HFFc6 (cell line): ENCODE data around the gene PSTPIP1. TPM values are rescaled to one million over a fixed set of nuclear protein-coding genes. Genes with fewer than 3 reads are reported as not detected.

Experiments
- DNase-seq: peaks from one replicate; pipeline ENCODE4 v3.0.0-alpha.2; 2018
- H3K27ac Mint-ChIP-seq: 2 replicates; pipeline ENCODE4 v1.8.0; 2020; ENCODE audit warnings: mild to moderate bottlenecking, mixed read lengths
- H3K27me3 Mint-ChIP-seq: 2 replicates; pipeline ENCODE4 v1.8.0; 2021; ENCODE audit warnings: mild to moderate bottlenecking, moderate library complexity, mixed read lengths; ENCODE audit not compliant: insufficient read depth
- H3K36me3 Mint-ChIP-seq: 2 replicates; pipeline ENCODE4 v1.8.0; 2021; ENCODE audit warnings: low read depth, mixed read lengths
- H3K4me1 Mint-ChIP-seq: 2 replicates; pipeline ENCODE4 v1.8.0; 2020; ENCODE audit warnings: low read depth, mixed read lengths
- H3K4me3 Mint-ChIP-seq: 2 replicates; pipeline ENCODE4 v1.8.0; 2020; ENCODE audit warnings: mild to moderate bottlenecking, moderate library complexity, mixed read lengths
- H3K9me3 Mint-ChIP-seq: 2 replicates; pipeline ENCODE4 v1.8.0; 2020; ENCODE audit warnings: mild to moderate bottlenecking, mixed read lengths
- total RNA-seq, 6 experiments: library from RNA; stranded (reverse); fragmentation: NEBNext Ultra II Directional; extraction: Animal tissue kit (Norgen Biotek cat#: 25700); gene quantifications; 2 replicates in 1 of 6; 3 replicates in 5 of 6; pipeline ENCODE4 v1.2.3, GENCODE V29; 2021
- TF ChIP-seq, protein P1 (sequence below): fragments of 200-600 bp; sonication (generic); IDR thresholded peaks from 2 replicates; pipeline ENCODE4 v1.5.0; 2021; ENCODE audit warnings: antibody characterized with exemption, mild to moderate bottlenecking

Gene PSTPIP1
- total RNA-seq, 6 experiments from 2014 or later = 0.16 to 0.38 TPM; not detected in 4

GRCh38 chr15:76967067-76967466, 27.9 kb upstream of the PSTPIP1 start:
- TF ChIP-seq, protein P1, sequence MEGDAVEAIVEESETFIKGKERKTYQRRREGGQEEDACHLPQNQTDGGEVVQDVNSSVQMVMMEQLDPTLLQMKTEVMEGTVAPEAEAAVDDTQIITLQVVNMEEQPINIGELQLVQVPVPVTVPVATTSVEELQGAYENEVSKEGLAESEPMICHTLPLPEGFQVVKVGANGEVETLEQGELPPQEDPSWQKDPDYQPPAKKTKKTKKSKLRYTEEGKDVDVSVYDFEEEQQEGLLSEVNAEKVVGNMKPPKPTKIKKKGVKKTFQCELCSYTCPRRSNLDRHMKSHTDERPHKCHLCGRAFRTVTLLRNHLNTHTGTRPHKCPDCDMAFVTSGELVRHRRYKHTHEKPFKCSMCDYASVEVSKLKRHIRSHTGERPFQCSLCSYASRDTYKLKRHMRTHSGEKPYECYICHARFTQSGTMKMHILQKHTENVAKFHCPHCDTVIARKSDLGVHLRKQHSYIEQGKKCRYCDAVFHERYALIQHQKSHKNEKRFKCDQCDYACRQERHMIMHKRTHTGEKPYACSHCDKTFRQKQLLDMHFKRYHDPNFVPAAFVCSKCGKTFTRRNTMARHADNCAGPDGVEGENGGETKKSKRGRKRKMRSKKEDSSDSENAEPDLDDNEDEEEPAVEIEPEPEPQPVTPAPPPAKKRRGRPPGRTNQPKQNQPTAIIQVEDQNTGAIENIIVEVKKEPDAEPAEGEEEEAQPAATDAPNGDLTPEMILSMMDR = no peak
- DNase-seq = no peak
- Mint-ChIP-seq H3K36me3 (no peaks in the 10 kb centered on the region), H3K4me3 (no peak overlapping the region), H3K27ac (no peak overlapping the region), H3K9me3 (no peaks in the 10 kb centered on the region), H3K4me1 (peaks cover 6% of the 10 kb centered on the region), H3K27me3 (peaks cover 34% of the 10 kb centered on the region)

DNA sequence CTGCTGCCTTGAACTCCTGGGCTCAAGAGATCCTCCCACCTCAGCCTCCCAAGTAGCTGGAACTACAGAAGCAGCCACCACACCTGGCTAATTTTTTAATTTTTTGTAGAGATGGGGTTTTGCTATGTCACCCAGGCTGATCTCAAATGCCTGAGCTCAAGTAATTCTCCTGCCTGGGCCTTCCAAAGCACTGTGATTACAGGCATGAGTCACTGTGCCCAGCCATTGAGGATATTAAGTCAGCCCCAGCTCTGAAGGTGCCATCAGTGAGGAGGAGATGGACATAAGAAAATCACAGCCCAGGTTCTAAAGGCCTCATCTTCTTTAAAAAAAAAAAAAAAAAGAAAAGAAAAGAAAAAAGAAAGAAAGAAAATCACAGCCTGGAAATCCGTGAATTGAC, 26.6 kb upstream of the PSTPIP1 start:
- Mint-ChIP-seq H3K36me3 (no peaks in the 10 kb centered on the region), H3K4me1 (peaks cover 6% of the 10 kb centered on the region), H3K4me3 (no peak overlapping the region), H3K27me3 (peaks cover 36% of the 10 kb centered on the region), H3K9me3 (no peaks in the 10 kb centered on the region), H3K27ac (no peak overlapping the region)
- peak; percentile 10 for DNase-seq
- TF ChIP-seq, protein P1 = no peak

DNA sequence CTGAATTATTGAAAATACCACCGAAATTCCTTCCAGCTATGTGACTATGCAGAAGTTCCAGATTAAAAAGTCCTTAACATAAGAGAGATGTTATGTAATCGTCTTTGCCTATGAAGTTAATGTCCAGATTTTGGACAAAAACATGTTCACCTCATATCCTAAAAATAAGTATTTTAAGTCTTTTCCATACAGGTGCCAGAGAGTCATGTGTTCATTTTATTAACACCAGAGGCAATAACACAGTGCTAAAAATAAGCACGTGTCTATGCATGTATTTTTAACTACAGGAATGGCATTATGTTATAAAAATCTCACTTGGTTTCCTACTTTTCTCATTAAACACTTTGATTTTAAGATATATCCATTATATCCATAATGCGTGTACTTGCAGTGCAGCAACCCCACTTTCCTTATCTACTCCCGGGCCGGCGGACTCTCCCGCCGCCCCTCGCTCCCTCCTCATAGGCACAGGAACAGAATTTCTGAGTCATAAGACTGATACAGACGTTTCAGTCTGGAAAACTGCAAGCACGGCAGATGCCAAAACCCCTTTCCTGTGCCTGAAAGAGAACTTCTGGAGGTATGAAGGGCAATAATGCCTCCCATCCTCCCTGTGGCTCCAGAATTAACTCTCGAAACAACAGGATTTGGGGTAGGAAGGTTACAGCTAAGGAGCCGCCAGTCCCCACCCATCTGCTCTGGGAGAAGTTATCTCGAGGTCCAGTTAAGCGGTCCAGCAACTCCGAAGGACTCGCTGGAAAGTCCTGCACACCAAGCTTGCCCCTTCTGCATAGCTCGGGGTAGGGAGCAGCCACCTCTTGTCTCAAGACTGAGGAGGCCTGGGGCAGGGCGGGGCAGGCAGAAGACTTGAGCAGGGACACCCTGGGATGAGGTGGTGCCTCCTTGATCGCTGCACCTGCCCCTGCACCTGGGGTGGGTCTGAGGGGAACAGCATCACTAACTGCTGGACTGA, 22.3 kb upstream of the PSTPIP1 start:
- TF ChIP-seq, protein P1 = no peak
- DNase-seq = no peak
- Mint-ChIP-seq H3K4me1 (no peaks in the 10 kb centered on the region), H3K27me3 (peaks cover 32% of the 10 kb centered on the region), H3K9me3 (no peaks in the 10 kb centered on the region), H3K27ac (no peak overlapping the region), H3K4me3 (no peak overlapping the region), H3K36me3 (no peaks in the 10 kb centered on the region)

- no peak overlapping the region for H3K27ac Mint-ChIP-seq
- no peak overlapping the region for H3K4me3 Mint-ChIP-seq
- H3K9me3 Mint-ChIP-seq = peaks cover 2% of the 10 kb centered on the region
- H3K36me3 Mint-ChIP-seq = no peaks in the 10 kb centered on the region
- TF ChIP-seq, protein P1 = peak; percentile 78
- DNase-seq = no peak
- H3K4me1 Mint-ChIP-seq = no peaks in the 10 kb centered on the region
- peaks cover 34% of the 10 kb centered on the region for H3K27me3 Mint-ChIP-seq
Observed at GRCh38 chr15:76973362-76973743, 21.6 kb upstream of the PSTPIP1 start.

GRCh38 chr15:76973906-76974305, 21.0 kb upstream of the PSTPIP1 start:
- Mint-ChIP-seq H3K4me3 (no peak overlapping the region), H3K27me3 (peaks cover 36% of the 10 kb centered on the region), H3K36me3 (no peaks in the 10 kb centered on the region), H3K9me3 (peaks cover 6% of the 10 kb centered on the region), H3K27ac (no peak overlapping the region), H3K4me1 (no peaks in the 10 kb centered on the region)
- no peak for DNase-seq
- TF ChIP-seq, protein P1 = no peak
